Stomach (tissue), 9 donors: ENCODE data around the gene FAM111A. TPM values are rescaled to one million over a fixed set of nuclear protein-coding genes. Genes with fewer than 3 reads are reported as not detected.
"Not testable (repeated sequence)": the region's sequence is repeated elsewhere in the genome, so short reads cannot be mapped to it uniquely, and the experiment has no call there.

ENCODE experiments used
- DNase-seq, 2 donors: peaks; one replicate each; pipeline versions ENCODE4 v3.0.0 to v3.0.0-alpha.2; 2013 to 2019
- H3K27ac ChIP-seq, 5 donors: fragments of 200-600 bp in 4 of 5; sonication (generic) in 4 of 5; one replicate each; pipeline ENCODE4 v1.5.1; 2013 to 2019; ENCODE audit warnings: mild to moderate bottlenecking in 1 of 5, moderate library complexity in 1 of 5
- H3K27me3 ChIP-seq, 3 donors: fragments of 200-600 bp; sonication (generic); one replicate each; pipeline ENCODE4 v1.5.1; 2017 to 2019; ENCODE audit warnings: mixed run types in 1 of 3
- H3K36me3 ChIP-seq, 4 donors: fragments of 200-600 bp; sonication (generic); 1 replicate in 3 of 4; 2 replicates in 1 of 4; pipeline ENCODE4 v1.5.1; 2016 to 2019
- H3K4me1 ChIP-seq, 4 donors: fragments of 200-600 bp; sonication (generic); one replicate each; pipeline ENCODE4 v1.5.1; 2016 to 2019
- H3K4me3 ChIP-seq, 4 donors: fragments of 200-600 bp; sonication (generic) in 3 of 4; one replicate each; pipeline ENCODE4 v1.5.1; 2016 to 2019; ENCODE audit warnings: mild to moderate bottlenecking in 1 of 4
- H3K9me3 ChIP-seq, 4 donors: fragments of 200-600 bp; sonication (generic); one replicate each; pipeline ENCODE4 v1.5.1; 2016 to 2019
- EP300 ChIP-seq: sonication (generic); formaldehyde crosslinking; IDR thresholded peaks from one replicate; pipeline ENCODE4 v1.6.1; 2017; ENCODE audit warnings: antibody characterized with exemption
- POLR2A ChIP-seq, 4 donors: fragments of 450-650 bp; IDR thresholded peaks; one replicate each; pipeline ENCODE4 v1.6.1; 2016; ENCODE audit warnings: antibody characterized with exemption in 4 of 4, control low read depth in 2 of 4, mild to moderate bottlenecking in 1 of 4, moderate library complexity in 1 of 4
- POLR2AphosphoS5 ChIP-seq, 3 donors: sonication (generic); formaldehyde crosslinking; IDR thresholded peaks; one replicate each; pipeline ENCODE4 v1.6.1; 2016; ENCODE audit warnings: antibody characterized with exemption in 3 of 3
- WGBS, 5 donors: extraction: QIAGEN DNeasy Blood & Tissue Kit in 3 of 5; methylation state at CpG; one replicate each; pipeline versions ENCODE4 v1.1.5 to v1.1.7; 2013 to 2018; 5-methylcytosine and 5-hydroxymethylcytosine counted together
- intact Hi-C: fragments of 100-400 bp; cut with DNase I; formaldehyde crosslinking; loops from one replicate; pipeline ENCODE4 v1.15.1; 2023; ENCODE audit warnings: low total_unique reads
- polyA plus RNA-seq, 3 donors: library from polyadenylated mRNA; stranded (reverse); fragments of 200-250 nt; gene quantifications; one replicate each; pipeline ENCODE4 v1.2.3, GENCODE V29; 2013
- total RNA-seq, 5 donors: library from RNA; depleted of rRNA; stranded (reverse); fragments of >200 nt; gene quantifications; one replicate each; pipeline versions ENCODE4 v1.1.0 to v1.2.3, GENCODE V29; 2014 to 2016
- TF ChIP-seq, protein P1 (sequence below), 7 experiments: fragments of 450-650 bp in 4 of 7; fragments of 200-600 bp in 3 of 7; sonication (generic) in 3 of 7; IDR thresholded peaks; one replicate each; pipeline ENCODE4 v1.5.1; 2016 to 2019; ENCODE audit warnings: antibody characterized with exemption in 7 of 7, control low read depth in 2 of 7, mild to moderate bottlenecking in 1 of 7
- donor health status: healthy with polysubstance abuse.
- donor health status: Bipolar disorder and iron deficiency.
- donor health status: healthy.

FAM111A gene
- total and polyA plus RNA-seq, 8 donors = 8.9 to 78.2 (median 29.7) TPM

DNA sequence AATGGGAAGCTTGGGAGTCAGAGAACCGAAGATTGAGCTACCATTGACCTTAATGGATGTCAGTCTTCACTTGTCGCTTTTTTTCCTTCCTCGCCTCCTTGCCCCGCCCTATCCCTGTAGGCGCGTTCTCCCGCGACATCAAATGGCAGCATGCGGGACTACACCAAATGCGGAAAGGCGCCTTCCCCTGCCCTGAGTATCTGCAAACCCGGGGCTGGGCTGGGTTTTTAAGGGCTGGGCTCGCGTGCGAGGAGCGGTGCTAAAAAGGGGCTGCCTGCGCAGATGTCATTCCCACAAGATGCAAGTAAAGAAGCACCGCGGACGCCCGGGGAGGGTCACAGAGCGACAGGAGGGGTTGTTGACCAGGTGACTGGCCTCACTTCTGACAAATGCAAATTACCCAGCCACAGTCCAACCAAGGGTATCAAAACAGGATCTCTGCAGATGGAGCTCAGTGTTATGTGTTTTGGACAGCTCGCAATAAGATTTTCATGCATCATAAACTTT is 40.3 kb upstream of the FAM111A start:
- peak overlapping the region; percentile 27 to 42 (median 31) for H3K4me3 ChIP-seq
- no peaks in the 10 kb centered on the region for H3K36me3 ChIP-seq
- intact Hi-C loops = loop anchor here (10.0 kb wide), 1 partner anchor 52 kb away; no protein-coding TSS in a partner anchor
- no peaks in the 10 kb centered on the region for H3K9me3 ChIP-seq
- 7 to 9% (median 8%) methylated on average over 21 to 23 of the region's 23 CpGs for WGBS, 5 donors
- peaks cover 0 to 48% (median 0%) of the 10 kb centered on the region in 3 donors for H3K27me3 ChIP-seq
- TF ChIP-seq, protein P1, sequence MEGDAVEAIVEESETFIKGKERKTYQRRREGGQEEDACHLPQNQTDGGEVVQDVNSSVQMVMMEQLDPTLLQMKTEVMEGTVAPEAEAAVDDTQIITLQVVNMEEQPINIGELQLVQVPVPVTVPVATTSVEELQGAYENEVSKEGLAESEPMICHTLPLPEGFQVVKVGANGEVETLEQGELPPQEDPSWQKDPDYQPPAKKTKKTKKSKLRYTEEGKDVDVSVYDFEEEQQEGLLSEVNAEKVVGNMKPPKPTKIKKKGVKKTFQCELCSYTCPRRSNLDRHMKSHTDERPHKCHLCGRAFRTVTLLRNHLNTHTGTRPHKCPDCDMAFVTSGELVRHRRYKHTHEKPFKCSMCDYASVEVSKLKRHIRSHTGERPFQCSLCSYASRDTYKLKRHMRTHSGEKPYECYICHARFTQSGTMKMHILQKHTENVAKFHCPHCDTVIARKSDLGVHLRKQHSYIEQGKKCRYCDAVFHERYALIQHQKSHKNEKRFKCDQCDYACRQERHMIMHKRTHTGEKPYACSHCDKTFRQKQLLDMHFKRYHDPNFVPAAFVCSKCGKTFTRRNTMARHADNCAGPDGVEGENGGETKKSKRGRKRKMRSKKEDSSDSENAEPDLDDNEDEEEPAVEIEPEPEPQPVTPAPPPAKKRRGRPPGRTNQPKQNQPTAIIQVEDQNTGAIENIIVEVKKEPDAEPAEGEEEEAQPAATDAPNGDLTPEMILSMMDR (IDR thresholded peaks at IDR 0.05) = peak in 2 of 7 experiments; percentile 14 to 36
- TF ChIP-seq POLR2A (IDR thresholded peaks at IDR 0.05) = no peak
- peaks cover 10 to 28% (median 23%) of the 10 kb centered on the region in 4 donors for H3K4me1 ChIP-seq
- peak; percentile 65 to 84 for DNase-seq
- no peak overlapping the region for H3K27ac ChIP-seq

DNA sequence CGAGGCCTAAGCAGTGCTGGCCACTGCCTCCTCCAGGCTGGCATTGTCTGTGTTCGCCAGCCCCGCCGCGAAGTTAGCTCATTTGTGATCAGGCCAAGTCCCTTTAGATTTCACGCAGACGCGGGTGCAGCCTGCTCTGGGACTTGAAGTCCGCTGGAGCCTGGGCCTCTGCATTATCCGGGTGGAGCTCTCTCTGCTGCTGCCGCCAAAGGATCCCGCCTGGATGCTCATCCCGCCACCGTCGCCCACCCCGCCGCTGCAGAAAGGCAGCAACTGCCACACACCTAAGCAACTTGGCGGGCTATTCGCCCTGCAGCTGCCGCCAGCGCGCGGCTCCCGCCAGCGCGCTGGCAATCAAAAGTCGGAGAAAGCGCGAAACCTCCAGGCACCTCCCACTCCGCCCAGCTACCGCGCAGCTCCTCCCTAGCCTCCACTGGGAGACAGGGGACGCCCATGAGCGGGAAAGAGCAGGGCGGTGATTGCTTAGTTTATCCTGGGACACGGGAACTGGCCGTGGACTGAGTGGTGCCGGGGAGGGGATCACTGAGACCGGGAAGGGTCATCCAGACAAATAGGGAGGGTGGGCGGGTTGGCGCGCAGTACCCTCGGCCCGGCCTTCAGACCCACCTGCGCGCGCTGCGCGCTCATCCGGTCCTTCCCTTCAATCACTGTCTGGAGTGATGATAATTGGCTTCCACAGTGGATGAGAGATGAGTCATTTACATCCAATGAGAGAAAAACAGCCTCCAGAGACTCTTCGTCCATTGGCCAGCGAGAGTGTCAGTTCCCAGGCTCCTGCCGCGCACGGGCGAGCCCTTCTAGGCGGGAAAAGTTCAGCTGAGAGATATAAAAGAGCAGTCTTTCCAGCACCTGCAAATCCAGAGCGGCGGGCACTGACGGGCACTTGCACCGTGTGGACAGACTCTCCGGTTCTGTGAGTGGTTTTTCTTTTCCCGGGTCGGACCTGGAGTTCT is 36.0 kb upstream of the FAM111A start, which contains the start of gene FAM111B:
FAM111B (plus strand) TSS at position 875 of the 974 bp plus-strand sequence. CDS start 2,389 bp downstream, outside the sequence.
- Histone ChIP-seq H3K27me3 (peaks cover 0 to 41% (median 0%) of the 10 kb centered on the region in 3 donors), H3K9me3 (no peaks in the 10 kb centered on the region), H3K4me3 (peak within 1 kb of the TSS; percentile 50 to 65 (median 56)), H3K27ac (peak within 1 kb of the TSS; percentile 24 to 61 (median 58)), H3K36me3 (no peaks in the 10 kb centered on the region), H3K4me1 (peaks cover 14 to 43% (median 31%) of the 10 kb centered on the region in 4 donors)
- TF ChIP-seq POLR2A (IDR thresholded peaks at IDR 0.05) (no peak), POLR2AphosphoS5 (IDR thresholded peaks at IDR 0.05) (no peak), EP300 (no peak)
- TF ChIP-seq, protein P1 (IDR thresholded peaks at IDR 0.05) = no peak
- 0 to 1% (median 1%) methylated on average over 46 to 64 of the region's 64 CpGs for WGBS, 5 donors
- peak; percentile 86 to 95 for DNase-seq
- intact Hi-C loops = loop anchor here (10.0 kb wide), 1 partner anchor 48 kb away; no protein-coding TSS in a partner anchor

DNA sequence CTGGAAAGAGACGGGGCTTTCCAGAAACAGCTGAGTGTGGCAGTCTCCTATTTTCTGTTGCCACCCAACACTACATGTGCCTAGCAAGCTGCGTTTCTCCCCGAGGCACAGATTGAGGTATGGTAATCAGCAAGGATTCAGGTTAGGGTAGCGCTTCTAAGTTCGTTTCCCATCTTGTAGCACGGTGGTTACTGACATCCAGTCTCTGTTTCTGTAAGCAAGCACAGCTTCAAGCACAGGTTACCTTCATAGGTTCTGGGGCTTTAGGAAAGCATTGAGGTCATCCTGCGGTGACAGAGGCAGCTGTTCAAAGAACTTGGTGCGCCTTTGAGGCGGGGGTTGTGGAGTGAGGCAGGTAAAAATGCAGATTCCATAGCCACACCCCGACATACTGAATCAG is 34.9 kb upstream of the FAM111A start:
- intact Hi-C loops = loop anchor here (10.0 kb wide), 1 partner anchor 47 kb away; no protein-coding TSS in a partner anchor
- not testable (repeated sequence) for H3K9me3 ChIP-seq, H3K36me3 ChIP-seq
- peak in 1 of 2 donors; percentile 16 for DNase-seq
- Histone ChIP-seq H3K27me3 (peaks cover 0 to 30% (median 0%) of the 10 kb centered on the region in 3 donors), H3K4me3 (peak overlapping the region; percentile 50 to 65 (median 56)), H3K27ac (peak overlapping the region in 1 of 5 donors; percentile 61), H3K4me1 (peaks cover 14 to 33% (median 22%) of the 10 kb centered on the region in 4 donors)
- 11 to 24% (median 13%) methylated on average over 9 to 10 of the region's 10 CpGs for WGBS, 5 donors

DNA sequence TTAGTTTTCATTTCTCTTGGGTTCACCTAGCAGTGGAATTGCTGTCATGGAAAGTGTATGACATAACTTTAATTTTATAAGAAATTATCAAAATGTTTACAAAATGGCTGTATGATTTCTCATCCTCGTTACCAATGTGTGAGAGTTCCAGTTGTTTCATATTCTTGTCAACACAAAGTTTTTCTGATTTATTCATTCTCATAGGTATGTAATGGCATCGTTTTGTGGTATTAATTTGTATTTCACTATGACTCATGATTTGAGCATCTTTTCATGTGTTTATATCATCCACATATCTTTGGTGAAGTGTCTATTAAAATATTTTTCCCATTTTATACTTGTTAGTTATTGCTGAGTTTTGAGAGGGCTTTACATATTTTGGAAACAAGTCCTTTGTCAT is 30.2 kb upstream of the FAM111A start:
- 72 to 84% (median 80%) methylated on average over 2 of the region's 2 CpGs for WGBS, 5 donors
- no peak for DNase-seq
- peaks cover 0 to 5% (median 3%) of the 10 kb centered on the region in 4 donors for H3K9me3 ChIP-seq
- no peaks in the 10 kb centered on the region for H3K27me3 ChIP-seq
- H3K36me3 ChIP-seq = no peaks in the 10 kb centered on the region
- H3K4me1 ChIP-seq = peaks cover 1 to 15% (median 8%) of the 10 kb centered on the region in 4 donors
- TF ChIP-seq POLR2AphosphoS5 (IDR thresholded peaks at IDR 0.05) (no peak), POLR2A (IDR thresholded peaks at IDR 0.05) (no peak), EP300 (no peak)
- TF ChIP-seq, protein P1 (IDR thresholded peaks at IDR 0.05) = no peak
- intact Hi-C loops = no loop called here
- H3K4me3 ChIP-seq = no peak overlapping the region
- H3K27ac ChIP-seq = no peak overlapping the region
